Activated CD4-positive, alpha-beta T cell treated with anti-CD3 and anti-CD28 coated beads, Interleukin-2, amount 50 U/mL, for 24 hours (primary cell): Measurements from ENCODE around the gene FAIM2.

Source experiments
- DNase-seq, 2 donors: peaks; one replicate each; pipeline ENCODE4 v3.0.0-alpha.2; 2020; ENCODE audit warnings: low read depth in 1 of 2, low spot score in 1 of 2

Gene FAIM2

DNA sequence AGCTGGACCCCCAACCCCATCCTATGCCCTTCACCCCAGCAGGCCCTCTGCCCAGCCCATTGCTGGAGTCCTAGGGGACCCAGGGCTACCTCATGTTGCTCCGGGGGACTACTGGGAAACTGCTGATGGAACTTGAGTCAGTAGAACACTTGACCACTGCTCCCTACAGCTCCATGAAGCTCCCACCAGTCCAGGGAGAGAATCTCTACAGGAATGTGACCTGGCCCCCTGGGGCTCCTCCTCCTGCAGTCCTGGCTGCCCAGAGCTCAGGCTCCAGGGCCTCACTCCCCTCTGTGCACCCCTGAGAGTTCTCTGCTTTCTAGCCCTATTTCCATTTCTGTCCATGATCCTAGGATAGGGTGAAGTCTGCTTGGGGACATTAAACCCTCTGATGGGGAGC lies 36.0 kb upstream of the FAIM2 start:
- no peak for DNase-seq

DNA sequence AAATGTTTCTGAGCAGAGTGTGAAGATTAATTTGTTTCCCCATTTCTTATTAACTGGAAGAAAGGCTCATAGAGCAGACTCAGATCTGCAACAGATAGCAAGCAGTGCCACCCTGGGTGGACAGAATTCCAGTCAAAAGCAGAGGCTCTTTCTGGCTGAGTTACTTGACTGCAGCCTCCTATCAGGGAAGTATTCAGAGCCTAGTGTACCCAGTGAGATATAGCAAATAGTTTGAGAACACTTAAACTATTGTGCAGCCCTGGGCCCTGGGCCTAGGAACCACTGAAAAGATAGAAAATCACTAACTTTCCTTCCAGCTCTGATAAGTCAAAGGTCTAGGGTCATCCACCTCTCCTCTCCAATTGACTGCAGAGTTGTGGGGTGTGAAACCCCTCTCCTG lies 35.6 kb upstream of the FAIM2 start:
- no peak for DNase-seq

DNA sequence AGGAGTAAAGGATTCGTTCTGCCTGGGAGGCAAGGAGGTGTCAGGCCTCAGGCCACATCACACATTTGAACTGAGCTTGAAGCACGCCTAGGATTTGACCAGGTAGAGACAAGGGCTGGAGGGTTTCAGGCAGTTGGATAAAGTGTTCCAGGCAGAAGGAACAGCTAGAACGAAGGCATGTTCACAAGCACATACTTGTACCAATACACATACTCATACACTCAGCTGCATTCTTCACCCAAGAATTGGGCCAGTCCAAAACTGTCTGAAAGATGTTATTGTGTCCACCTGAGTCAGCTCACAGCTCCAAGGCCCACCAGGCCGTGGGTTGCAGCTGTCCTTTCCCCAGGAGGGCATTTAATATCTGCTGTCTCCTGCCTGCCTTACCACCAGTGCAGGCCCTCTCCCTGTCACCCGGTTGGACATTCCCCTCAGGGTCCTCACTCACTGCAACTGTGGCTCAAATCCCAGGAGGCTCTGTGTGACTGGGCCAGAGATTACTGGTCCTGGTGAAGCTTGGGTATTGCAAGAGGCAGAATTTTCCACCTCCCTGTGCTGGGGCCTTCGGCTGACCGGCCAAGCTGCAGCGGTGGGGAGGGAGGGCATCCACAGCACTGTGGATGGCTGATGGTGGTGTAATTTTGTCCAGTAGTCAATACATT lies 34.1 kb upstream of the FAIM2 start:
- DNase-seq = no peak

DNA sequence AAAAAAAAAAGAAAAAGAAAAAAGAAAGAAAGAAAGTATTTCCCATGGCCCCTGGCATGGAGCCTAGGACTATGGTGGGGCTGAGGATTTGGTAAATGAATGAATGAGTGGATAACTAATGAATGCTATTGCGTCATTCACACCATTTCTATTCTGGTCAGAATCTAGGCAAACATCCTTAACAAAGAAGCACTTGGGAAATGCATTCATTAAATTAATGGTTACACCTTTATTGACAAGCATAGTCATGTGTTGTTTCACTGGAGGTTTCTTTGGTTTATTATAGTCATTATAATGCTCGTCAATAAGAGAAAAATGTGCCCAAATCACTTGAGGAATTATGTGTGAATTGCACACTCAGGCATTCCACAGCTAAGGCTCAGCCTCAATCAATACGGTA lies 33.2 kb upstream of the FAIM2 start:
- DNase-seq = no peak

DNA sequence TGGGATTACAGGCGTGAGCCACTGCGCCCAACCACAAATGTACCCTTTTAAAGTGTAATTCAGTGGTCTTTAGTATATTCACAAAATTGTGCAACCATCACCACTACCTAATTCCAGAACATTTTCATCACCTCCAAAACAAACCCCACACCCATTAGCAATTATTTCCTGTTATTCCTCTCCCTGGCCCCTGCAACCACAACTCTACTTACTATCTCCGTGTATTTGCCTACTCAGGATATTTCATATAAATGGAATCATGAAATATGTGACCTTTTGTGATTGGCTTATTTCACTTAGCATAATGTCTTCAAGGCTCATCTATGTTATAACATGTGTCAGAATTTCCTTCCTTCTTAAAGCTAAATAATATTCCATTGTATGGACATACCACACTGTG lies 30.8 kb upstream of the FAIM2 start:
- no peak for DNase-seq

DNA sequence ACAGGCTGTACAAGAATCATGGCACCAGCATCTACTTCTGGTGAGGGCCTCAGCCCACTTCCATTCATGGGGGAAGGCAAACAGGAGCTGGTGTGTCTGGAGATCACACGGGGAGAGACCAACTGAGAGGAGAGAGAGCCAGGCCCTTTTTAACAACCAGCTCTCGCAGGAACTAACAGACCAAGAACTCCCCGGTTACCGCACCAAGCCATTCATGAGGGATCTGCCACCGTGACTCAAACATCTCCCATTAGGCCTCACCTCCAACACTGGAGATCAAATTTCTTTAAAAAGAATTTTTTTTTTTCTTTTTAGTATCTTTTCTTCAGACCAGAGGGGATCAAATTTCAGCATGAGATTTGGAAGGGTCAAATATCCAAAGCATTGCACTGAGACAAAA lies 30.1 kb upstream of the FAIM2 start:
- DNase-seq = no peak

DNA sequence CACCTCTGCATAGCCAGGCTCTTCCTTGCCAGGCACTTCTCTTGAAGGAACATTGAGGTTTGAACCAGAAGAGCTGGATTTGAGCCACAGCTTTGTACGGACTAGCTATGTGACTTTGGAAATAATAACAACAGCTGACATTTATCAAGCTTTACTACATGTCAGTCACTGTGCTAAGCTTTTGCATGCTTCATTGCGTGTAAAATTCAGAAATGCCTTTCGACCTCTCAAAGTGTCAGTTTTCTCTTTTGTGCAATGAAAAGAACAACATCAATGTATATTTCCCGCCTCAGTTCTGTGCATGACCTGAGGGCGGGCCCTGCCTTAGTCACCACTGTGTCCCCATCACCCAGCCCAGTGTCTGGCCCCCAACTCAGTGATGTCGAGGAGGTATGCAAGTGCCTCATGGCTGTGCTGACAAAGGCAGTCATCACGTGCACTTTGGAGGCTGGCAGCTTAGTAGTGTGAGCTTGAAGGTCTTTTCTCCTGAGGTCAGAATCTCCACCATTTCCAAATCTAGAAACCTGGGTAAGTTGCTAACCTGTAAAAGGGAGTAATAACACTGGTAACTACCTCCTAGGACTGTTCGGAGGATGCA lies 28.9 kb upstream of the FAIM2 start:
- DNase-seq = no peak

DNA sequence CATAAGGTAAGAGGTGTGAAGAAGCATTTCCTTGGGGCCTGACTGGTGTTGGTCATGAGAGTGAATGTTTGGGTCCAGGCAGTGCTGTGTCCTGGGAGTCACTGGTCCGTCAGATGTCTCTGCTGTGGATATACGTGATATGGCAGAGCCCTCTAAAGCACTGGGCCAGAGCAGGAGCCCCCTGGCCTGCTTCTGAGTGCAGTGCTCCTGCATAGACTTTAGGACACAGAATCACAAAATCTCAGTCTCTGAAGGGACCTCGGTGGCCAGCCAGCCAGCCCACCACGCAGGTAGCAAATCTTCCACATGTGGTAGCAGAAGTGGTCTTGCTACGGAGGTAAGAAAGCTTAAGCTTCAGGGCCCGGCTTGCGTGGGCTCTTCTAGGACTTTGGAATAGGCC lies 28.3 kb upstream of the FAIM2 start:
- no peak for DNase-seq

DNA sequence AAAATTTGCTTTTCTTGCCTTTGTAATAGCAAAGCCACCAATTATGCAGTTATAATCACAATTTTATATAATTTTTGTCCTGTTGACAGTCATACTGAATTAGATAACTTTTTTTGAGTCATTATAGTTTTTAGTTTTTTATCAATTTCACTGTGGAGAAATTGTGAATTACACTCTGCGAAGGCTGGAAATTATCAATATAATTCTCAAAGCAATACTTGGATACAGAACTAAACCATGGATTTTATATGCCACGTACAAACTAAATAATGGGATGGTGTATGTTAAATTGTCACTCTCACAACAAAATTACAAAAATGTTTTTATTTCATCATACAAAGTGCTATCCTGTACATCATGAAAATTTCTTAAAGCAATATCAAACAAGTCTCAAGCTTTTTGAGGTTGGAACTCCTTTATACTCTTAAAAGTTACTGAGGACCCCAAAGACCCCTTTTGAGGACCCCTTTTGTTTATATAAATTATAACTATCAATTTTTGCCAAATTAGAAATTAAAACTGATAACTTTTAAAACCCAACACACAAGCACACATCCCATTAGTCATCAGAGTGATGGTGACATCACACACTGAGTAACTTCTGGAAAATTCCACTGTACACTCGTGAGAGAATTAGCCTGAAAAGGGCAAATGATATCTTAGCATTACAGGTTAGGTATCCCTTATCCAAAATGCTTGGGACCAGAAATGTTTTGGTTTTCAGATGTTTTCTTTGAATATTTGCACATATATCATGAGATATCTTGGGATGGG lies 27.0 kb upstream of the FAIM2 start:
- DNase-seq = peak in 1 of 2 donors; percentile 17

DNA sequence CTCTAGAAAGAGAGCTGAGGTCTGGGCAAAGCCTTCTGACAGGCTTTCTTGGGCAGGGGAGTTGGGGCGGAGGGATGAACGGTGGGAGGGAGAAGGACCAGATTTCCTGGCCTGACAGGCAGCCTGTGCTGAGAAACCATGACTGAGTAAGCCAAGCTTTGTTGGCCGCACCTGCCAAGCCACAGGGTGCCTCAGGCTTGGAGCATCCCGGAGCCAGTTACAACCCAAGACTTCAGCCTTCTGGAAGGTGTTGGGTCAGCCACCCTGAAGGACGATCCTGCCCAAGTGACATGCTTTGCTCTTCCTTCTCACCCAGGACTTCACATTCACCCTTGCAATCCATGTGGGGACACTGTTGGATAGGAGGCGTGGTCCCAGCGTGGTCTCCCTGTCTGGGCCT lies 25.9 kb upstream of the FAIM2 start:
- DNase-seq = no peak

DNA sequence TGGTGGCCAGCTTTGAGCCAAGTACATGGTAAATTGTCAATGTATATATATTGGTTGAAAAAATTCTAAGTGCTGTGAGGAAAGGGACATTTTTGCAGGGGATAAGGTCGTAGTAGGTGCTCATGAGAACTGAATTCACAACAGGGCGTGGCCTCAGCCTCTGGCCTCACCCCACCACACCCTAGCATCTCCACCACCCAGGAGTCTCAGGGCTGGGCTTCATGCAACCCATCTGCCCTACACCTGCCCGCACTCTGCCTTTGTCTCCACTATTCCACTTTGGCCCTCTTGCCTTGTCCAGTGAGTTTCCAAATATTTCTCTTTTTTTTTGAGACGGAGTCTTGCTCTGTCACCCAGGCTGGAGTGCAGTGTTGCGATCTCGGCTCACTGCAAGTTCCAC lies 24.8 kb upstream of the FAIM2 start:
- DNase-seq = no peak

DNA sequence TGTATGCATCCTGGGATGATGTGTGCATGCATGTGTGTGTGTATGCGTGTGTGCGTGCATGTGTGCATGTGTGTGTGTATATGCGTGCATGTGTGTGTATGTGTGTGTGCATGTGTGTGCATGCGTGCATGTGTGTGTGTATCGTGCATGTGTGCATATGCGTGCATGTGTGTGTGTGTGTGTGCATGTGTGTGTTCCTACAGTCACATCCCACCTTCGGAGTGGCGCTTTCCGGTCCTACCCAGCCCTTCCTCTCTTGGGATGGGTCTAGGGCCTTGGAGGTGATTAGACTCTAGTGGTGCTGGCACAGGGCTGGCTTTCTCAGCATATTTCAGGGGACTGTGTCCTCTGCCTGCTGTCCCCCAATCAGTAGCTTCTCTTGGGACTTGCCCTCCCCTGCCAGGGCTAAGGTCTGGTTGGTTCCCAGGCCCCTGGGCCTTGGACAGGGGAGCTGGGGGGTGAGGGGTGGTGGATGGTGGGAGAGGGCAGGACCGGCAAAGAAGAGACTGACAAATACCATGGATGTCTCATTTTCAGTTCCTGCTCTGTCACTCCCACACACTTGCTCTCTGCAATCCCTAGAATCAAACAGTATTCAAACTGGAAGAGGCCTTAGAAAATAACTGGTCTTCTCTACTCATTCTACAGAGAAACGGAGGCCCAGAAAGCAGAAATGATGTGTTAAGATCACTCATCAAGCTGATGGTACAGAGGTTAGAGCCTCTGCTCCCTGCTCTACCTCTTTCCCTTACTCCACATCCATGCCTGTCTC lies 21.9 kb upstream of the FAIM2 start:
- DNase-seq = no peak

DNA sequence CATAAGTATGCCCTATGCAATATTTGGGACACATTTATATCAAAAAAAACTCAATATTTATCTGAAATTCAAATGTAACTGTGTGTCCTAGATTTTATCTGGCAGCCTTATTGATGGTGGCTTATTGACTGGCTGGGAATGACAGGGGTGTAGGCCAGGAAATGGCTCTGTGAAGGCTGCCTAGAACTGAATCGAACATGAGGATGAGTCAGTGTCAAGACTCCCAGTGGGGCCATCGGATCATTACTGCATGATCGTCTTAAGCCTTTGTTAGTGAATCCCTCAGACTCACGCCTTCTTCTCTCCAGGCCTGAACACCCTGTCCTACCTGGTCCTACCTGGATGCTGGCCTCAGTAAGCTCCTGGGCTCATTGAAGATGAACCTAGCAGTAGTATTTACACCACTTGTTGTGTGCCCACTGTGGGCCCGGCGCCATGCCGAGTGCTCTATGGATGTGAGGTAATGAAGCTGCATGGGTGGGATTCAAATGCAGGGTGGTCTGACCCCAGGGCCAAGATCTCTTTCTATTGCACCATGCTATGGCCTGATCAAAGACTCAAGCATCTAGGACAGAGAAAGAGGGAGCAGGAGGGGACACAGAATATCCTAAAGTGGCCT lies 21.0 kb upstream of the FAIM2 start:
- no peak for DNase-seq

DNA sequence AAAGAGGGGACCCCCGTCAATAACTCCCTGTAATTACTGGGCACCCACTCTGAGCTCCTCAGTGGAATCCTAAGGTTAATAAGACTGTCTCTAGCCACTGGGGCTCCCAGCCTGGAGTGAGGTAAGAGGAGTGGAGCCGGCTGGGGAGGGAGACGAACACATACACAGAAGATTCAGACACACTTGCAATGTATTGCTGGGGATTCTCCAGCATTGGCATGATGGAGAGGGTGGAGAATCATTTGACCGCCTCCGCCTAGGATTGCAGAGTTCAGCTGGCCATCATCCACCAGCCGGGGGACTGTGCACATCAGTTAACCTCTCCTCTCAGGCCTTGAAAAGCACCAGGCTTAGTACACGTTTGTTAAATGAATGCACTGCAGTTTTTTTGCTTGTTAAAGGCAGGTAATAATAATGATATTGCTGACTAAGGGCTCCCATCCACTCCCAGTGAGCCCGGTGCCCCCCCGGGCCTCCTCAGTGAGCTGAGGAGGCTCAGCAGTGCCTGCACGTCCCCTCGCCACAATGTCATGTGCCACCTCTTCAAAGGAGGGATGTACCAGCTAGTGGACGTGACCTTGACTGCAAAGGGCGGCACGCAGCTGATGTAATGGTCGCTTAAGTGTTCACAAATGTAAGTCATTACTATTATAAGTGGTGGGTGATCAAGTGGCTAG lies 20.3 kb upstream of the FAIM2 start:
- DNase-seq = no peak

DNA sequence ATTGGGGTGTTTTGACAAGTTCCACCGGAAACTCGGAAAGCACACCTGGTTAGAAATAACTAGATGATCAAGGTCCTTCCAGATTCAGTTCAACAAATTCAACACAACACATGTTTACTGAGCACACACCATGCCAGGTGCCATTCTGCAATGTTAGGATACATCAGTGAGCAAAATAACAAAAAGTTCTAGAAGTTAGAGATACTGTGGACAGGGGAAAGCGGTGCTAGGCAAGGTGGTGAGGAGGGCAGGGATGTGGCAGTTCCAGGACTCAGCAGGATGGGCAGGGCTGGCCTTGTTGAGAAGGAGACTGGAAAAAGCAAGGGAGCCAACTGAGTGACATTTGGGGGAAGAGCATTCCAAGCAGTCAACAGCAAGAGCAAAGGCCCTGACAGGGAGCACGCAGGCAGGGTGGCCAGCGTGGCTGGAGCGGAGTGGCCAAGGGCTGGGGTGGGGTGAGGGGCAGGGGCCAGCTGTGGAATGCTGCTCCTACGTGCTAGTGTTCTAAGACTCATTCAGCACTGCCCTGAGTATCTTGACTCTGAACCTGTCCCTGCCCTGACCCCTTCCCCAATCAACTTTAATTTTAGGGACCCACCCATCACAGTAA lies 19.4 kb upstream of the FAIM2 start:
- no peak for DNase-seq

DNA sequence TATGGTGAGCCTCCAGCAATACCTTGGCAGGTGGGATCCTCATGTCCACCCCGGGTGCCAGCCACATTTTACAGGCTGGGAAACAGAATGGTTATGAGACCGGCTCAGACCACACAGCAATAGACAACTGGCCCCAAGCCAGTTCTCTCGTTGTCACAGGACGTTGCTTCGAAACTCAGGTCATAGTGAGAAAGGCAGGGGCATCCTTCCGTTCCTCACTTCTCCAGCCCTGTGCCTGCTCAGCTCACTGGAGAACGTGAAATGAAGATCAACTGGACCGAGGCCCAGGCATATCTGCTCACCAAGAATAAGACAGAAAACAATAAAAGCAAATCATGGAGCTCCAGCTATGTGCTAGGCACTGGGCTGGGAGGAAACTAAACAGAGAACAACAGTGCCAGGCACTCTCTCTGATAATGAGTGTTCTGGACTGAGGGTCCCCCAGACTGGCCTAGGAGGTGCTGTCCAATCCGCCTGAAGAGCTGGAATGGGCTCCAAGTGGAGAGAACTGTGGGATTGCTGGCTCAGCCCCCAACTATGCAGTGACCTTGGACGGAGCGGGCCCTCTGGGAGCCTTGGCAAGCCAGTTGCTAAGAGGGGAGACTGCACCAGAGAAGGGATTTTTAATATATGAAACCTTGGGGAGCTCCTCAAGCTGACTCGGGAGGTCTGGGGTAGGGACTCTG lies 18.8 kb upstream of the FAIM2 start:
- no peak for DNase-seq

DNA sequence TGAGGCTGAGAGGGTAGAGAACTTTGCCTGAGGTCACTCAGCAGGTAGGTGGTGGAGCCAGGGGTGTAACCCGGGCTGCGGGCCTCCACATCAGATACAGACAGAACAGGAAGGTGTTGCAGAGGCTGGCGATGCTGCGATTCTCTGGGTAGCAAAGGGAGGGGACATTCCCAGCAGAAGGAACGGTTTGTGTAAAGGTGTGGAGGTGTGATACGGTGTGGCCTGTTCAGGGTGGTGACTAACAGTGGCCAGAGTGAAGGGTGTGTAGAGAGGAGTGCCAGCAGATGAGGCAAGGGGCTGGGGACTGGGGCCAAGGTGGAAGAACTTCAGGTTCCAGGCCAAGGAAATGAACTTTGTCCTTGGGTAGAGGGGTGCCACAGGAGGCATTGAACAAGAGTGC lies 18.2 kb upstream of the FAIM2 start:
- no peak for DNase-seq

DNA sequence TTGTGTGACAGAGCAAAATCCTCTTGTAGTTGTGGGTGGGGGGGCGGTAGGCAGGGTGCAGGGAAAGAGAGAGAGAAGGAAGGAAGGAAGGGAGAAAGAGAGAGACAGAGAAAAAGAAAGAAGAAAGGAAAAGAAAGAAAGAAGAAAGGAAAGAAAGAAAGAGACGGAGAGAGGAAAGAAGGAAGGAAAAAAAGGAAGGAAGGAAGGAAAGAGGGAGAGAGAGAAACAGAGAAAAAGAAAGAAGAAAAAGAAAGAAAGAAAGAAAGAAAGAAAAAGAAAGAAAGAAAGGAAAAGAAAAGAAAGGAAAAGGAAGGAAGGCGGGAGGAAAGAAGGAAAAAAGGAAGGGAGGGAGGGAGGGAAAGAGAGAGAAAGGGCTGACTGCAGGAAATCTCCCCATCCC lies 17.6 kb upstream of the FAIM2 start:
- no peak for DNase-seq

DNA sequence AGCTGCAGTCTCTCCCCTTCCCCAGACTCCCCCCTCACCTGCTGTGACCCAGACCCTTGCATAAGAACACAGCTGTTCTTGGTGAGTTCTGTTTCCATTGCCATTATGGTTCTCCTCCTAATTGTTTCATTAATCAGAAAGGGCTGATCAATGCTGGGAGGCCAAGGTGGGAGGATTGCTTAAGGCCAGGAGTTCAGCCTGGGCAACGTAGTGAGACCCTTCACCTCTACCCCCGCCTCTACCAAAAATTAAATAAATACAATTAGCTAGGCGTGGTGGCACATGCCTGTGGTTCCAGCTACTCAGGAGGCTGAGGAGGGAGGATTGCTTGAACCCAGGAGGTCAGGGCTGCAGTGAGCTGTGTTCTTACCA lies 17.2 kb upstream of the FAIM2 start:
- no peak for DNase-seq
